Activated B cell treated with CpG ODN at 0.5 μM for 24 hours (primary cell): Measurements from ENCODE around the gene ABCC9. TPM values are rescaled to one million over a fixed set of nuclear protein-coding genes. Genes with fewer than 3 reads are reported as not detected.

Experiments used
- ATAC-seq: fragments of 200-7000 bp; cut with Tn5 transposase; one replicate; pipeline ENCODE4 v1.10.0; 2021; ENCODE audit warnings: low read depth, mild to moderate bottlenecking, moderate library complexity
- CTCF ChIA-PET: fragments of 350-600 bp; sonication (Branson Sonifier 250); formaldehyde crosslinking; loops from one replicate; lab custom pipeline; 2021; ENCODE audit warnings: antibody characterized with exemption; lab: Charles Lee
- POLR2A ChIA-PET: fragments of 350-600 bp; sonication (Branson Sonifier 250); formaldehyde crosslinking; loops from one replicate; lab custom pipeline; 2021; ENCODE audit warnings: antibody characterized with exemption; lab: Charles Lee
- DNase-seq: peaks from one replicate; pipeline ENCODE4 v3.0.0; 2022
- H3K27ac Mint-ChIP-seq: one replicate; pipeline ENCODE4 v1.8.0; 2020; ENCODE audit warnings: mixed read lengths
- H3K27me3 Mint-ChIP-seq: one replicate; pipeline ENCODE4 v1.8.0; 2021; ENCODE audit warnings: mixed read lengths
- H3K36me3 Mint-ChIP-seq: one replicate; pipeline ENCODE4 v1.8.0; 2021; ENCODE audit warnings: low read depth, mixed read lengths
- H3K4me1 Mint-ChIP-seq: one replicate; pipeline ENCODE4 v1.8.0; 2021; ENCODE audit warnings: mixed read lengths
- H3K4me3 Mint-ChIP-seq: one replicate; pipeline ENCODE4 v1.8.0; 2020; ENCODE audit warnings: mild to moderate bottlenecking, mixed read lengths
- H3K9me3 Mint-ChIP-seq: one replicate; pipeline ENCODE4 v1.8.0; 2020; ENCODE audit warnings: mixed read lengths
- intact Hi-C: fragments of 100-400 bp; cut with micrococcal nuclease; formaldehyde crosslinking; loops from one replicate; pipeline ENCODE4 v1.15.1; 2024
- total RNA-seq: library from RNA; stranded (reverse); gene quantifications from 2 replicates; pipeline ENCODE4 v1.2.3, GENCODE V29; 2022
- TF ChIP-seq, protein P1 (sequence below): fragments of 200-600 bp; IDR thresholded peaks from one replicate; pipeline ENCODE4 v1.8.0; 2022; ENCODE audit warnings: antibody characterized with exemption, mild to moderate bottlenecking

The ABCC9 gene
- total RNA-seq, 1 donor from 2014 or later, result not detected

- no peak overlapping the region for H3K27ac Mint-ChIP-seq
- DNase-seq, result no peak
- TF ChIP-seq, protein P1, sequence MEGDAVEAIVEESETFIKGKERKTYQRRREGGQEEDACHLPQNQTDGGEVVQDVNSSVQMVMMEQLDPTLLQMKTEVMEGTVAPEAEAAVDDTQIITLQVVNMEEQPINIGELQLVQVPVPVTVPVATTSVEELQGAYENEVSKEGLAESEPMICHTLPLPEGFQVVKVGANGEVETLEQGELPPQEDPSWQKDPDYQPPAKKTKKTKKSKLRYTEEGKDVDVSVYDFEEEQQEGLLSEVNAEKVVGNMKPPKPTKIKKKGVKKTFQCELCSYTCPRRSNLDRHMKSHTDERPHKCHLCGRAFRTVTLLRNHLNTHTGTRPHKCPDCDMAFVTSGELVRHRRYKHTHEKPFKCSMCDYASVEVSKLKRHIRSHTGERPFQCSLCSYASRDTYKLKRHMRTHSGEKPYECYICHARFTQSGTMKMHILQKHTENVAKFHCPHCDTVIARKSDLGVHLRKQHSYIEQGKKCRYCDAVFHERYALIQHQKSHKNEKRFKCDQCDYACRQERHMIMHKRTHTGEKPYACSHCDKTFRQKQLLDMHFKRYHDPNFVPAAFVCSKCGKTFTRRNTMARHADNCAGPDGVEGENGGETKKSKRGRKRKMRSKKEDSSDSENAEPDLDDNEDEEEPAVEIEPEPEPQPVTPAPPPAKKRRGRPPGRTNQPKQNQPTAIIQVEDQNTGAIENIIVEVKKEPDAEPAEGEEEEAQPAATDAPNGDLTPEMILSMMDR, result no peak
- H3K9me3 Mint-ChIP-seq, result no peaks in the 10 kb centered on the region
- intact Hi-C loops, result no loop called here
- ChIA-PET CTCF (no interaction called here), POLR2A (no interaction called here)
- no peaks in the 10 kb centered on the region for H3K36me3 Mint-ChIP-seq
- no peak overlapping the region for H3K4me3 Mint-ChIP-seq
- no peak for ATAC-seq
- H3K27me3 Mint-ChIP-seq, result no peaks in the 10 kb centered on the region
- H3K4me1 Mint-ChIP-seq, result no peaks in the 10 kb centered on the region
Measured at GRCh38 chr12:21826618-21826910, 114.7 kb downstream of the ABCC9 start.

DNA sequence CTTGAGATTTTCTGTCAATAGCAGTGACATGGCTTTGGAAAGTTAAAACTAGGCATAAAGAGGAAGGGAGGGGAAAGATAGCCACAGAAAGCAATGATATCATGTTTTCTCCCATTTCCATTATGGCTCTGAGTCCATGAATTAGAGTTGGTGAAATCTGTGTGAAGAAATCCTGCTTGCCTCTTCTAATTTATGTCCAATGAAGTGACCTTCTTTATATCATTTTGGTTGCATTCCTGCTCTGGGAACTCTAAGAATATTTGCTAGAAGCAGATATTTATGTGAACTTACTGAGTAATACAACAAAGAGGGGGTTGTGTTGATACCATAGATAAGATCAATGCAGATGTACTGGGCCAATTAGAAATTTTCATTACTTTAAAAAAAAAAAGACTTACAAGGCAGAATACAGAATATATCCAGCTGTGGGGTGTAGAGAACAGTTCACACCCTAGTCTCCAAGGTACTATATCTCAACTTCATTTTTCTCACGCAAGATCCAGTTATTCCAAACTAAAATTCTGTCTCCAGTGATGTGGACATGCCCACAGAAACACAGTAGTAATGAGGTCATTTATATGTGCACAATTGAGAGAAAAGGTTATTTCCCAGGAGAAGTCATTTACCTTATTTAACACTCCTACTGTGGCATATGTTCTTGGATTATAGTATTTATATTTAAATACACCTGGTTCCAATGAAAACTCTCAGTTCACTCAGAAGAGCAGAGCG lies 115.2 kb downstream of the ABCC9 start:
- DNase-seq, result no peak
- intact Hi-C loops, result no loop called here
- H3K27ac Mint-ChIP-seq, result no peak overlapping the region
- ChIA-PET CTCF (no interaction called here), POLR2A (no interaction called here)
- TF ChIP-seq, protein P1, result no peak
- no peaks in the 10 kb centered on the region for H3K4me1 Mint-ChIP-seq
- ATAC-seq, result no peak
- H3K27me3 Mint-ChIP-seq, result no peaks in the 10 kb centered on the region
- no peaks in the 10 kb centered on the region for H3K36me3 Mint-ChIP-seq
- H3K9me3 Mint-ChIP-seq, result no peaks in the 10 kb centered on the region
- H3K4me3 Mint-ChIP-seq, result no peak overlapping the region

- ATAC-seq, result no peak
Measured at GRCh38 chr12:21823581-21823980, 117.6 kb downstream of the ABCC9 start.

GRCh38 chr12:21819678-21820077 lies 121.5 kb downstream of the ABCC9 start:
- ATAC-seq (no peak), DNase-seq (no peak)
- H3K36me3 Mint-ChIP-seq, result no peaks in the 10 kb centered on the region
- TF ChIP-seq, protein P1, result no peak
- H3K9me3 Mint-ChIP-seq, result no peaks in the 10 kb centered on the region
- H3K4me3 Mint-ChIP-seq, result no peak overlapping the region
- CTCF ChIA-PET, result no interaction called here
- intact Hi-C loops, result no loop called here
- H3K4me1 Mint-ChIP-seq, result no peaks in the 10 kb centered on the region
- H3K27me3 Mint-ChIP-seq, result no peaks in the 10 kb centered on the region
- no peak overlapping the region for H3K27ac Mint-ChIP-seq
- POLR2A ChIA-PET, result no interaction called here

More at GRCh38 chr12:21823581-21823980, 117.6 kb downstream of the ABCC9 start:
- no peak for DNase-seq
- H3K27me3 Mint-ChIP-seq, result no peaks in the 10 kb centered on the region
- no peaks in the 10 kb centered on the region for H3K36me3 Mint-ChIP-seq
- ChIA-PET POLR2A (no interaction called here), CTCF (no interaction called here)
- no peaks in the 10 kb centered on the region for H3K4me1 Mint-ChIP-seq
- no peaks in the 10 kb centered on the region for H3K9me3 Mint-ChIP-seq
- intact Hi-C loops, result no loop called here
- H3K27ac Mint-ChIP-seq, result no peak overlapping the region
- no peak overlapping the region for H3K4me3 Mint-ChIP-seq
- TF ChIP-seq, protein P1, result no peak

DNA sequence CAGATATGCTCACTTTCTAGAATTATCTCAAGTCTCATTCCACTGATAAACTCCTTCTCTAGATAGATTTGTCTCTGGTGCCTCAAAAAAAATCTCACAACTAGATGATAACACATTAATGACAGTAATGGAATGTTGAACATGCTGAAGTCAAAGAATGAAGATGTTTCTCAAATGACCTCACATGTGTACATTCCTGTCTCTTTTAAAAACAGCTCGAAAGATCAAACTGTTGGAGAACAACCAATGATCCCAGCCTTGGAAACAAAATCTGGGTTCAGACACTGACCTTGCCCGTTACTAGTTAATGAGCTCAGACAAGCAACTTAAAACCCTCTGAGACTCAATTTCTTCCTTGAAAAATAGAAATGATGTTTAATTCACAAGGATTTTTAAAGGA lies 122.0 kb downstream of the ABCC9 start:
- POLR2A ChIA-PET, result no interaction called here

More for the DNA sequence above, 122.0 kb downstream of the ABCC9 start:
- intact Hi-C loops, result no loop called here
- H3K9me3 Mint-ChIP-seq, result no peaks in the 10 kb centered on the region
- H3K4me1 Mint-ChIP-seq, result no peaks in the 10 kb centered on the region
- no peaks in the 10 kb centered on the region for H3K27me3 Mint-ChIP-seq
- DNase-seq, result no peak
- H3K36me3 Mint-ChIP-seq, result no peaks in the 10 kb centered on the region
- no peak overlapping the region for H3K4me3 Mint-ChIP-seq
- no peak for ATAC-seq
- TF ChIP-seq, protein P1, result no peak
- H3K27ac Mint-ChIP-seq, result no peak overlapping the region
- CTCF ChIA-PET, result no interaction called here
